Activated T-cell treated with anti-CD3 and anti-CD28 coated beads for 24 hours (primary cell): ENCODE measurements around the gene GNAT2.

Experiments used
- DNase-seq: peaks from one replicate; pipeline ENCODE4 v3.0.0-alpha.2; 2020; ENCODE audit warnings: low read depth

Gene GNAT2

GRCh38 chr1:109641861-109642260 lies 22.4 kb upstream of the GNAT2 start:
- DNase-seq: no peak

- DNase-seq: no peak
Measured at GRCh38 chr1:109641078-109641740, 21.8 kb upstream of the GNAT2 start.

- peak; percentile 87 for DNase-seq
Measured at GRCh38 chr1:109640285-109640865, 21.0 kb upstream of the GNAT2 start.

GRCh38 chr1:109639841-109640184 lies 20.4 kb upstream of the GNAT2 start:
- DNase-seq: no peak

- DNase-seq: no peak
Measured at GRCh38 chr1:109639063-109639840, 19.8 kb upstream of the GNAT2 start.

GRCh38 chr1:109637446-109637845 lies 18.0 kb upstream of the GNAT2 start:
- DNase-seq: no peak

GRCh38 chr1:109636201-109636952 lies 17.0 kb upstream of the GNAT2 start:
- no peak for DNase-seq

GRCh38 chr1:109635862-109636200 lies 16.4 kb upstream of the GNAT2 start:
- DNase-seq: no peak

GRCh38 chr1:109634771-109635750 lies 15.6 kb upstream of the GNAT2 start:
- DNase-seq: no peak

GRCh38 chr1:109634292-109634691 lies 14.9 kb upstream of the GNAT2 start:
- no peak for DNase-seq

GRCh38 chr1:109632671-109633346 lies 13.4 kb upstream of the GNAT2 start:
- DNase-seq: no peak

- no peak for DNase-seq
Measured at GRCh38 chr1:109631513-109632505, 12.4 kb upstream of the GNAT2 start.

- no peak for DNase-seq
Measured at GRCh38 chr1:109630898-109631512, 11.6 kb upstream of the GNAT2 start.

- DNase-seq: no peak
Measured at GRCh38 chr1:109630081-109630897, 10.9 kb upstream of the GNAT2 start.

GRCh38 chr1:109629372-109630030 lies 10.1 kb upstream of the GNAT2 start:
- DNase-seq: no peak

GRCh38 chr1:109628540-109629321 lies 9.3 kb upstream of the GNAT2 start:
- no peak for DNase-seq
